Renal cortical epithelial cell (primary cell): ENCODE results near the gene WDR38. TPM values are rescaled to one million over a fixed set of nuclear protein-coding genes. Genes with fewer than 3 reads are reported as not detected.
A peak's percentile ranks its signal among the peaks of the same experiment; 100 is the strongest.
"Not testable (repeated sequence)": the region's sequence is repeated elsewhere in the genome, so short reads cannot be mapped to it uniquely, and the experiment has no call there.

Experiments used
- DNase-seq: peaks from one replicate; pipeline ENCODE4 v3.0.0-alpha.2; 2011; ENCODE audit warnings: low read depth
- total RNA-seq: library from RNA; depleted of rRNA; stranded (reverse); fragments of >200 nt; gene quantifications from 2 replicates; pipeline ENCODE4 v1.2.3, GENCODE V29; 2014

WDR38 gene
- total RNA-seq, 1 donor from 2014 or later, result not detected

DNA sequence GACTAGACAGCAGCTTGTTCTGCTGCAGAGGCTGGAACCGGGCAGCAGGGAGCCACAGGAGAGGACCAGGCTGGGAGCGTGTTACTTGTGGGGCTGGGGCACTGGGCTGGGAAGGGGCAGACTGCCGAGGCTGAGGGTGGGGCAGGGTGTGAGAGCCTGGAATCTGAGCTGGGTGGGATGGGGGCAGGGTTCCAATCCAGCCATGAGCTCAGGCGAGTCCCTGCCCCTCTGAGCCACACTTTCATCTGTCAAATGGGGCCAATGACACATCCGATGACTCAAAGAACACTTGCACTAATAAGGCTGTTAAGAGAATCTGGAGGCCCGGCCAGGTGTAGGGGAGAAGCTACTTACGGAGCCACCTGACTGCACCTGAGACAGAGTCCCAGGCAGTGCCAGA, 18.7 kb upstream of the WDR38 start:
- DNase-seq, result peak; percentile 77

- peak; percentile 72 for DNase-seq
These were observed 18.2 kb upstream of the WDR38 start for GRCh38 chr9:124835026-124835557.

DNA sequence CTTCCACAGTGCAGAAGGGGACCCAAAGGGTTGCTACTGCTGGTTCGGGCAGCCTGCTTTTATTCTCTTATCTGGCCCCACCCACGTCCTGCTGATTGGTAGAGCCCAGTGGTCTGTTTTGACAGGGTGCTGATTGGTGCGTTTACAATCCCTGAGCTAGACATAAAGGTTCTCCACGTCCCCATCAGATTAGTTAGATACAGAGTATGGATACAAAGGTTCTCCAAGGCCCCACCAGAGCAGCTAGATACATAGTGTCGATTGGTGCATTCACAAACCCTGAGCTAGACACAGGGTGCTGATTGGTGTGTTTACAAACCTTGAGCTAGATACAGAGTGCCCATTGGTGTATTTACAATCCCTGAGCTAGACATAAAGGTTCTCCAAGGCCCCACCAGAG, 15.1 kb upstream of the WDR38 start:
- DNase-seq, result not testable (repeated sequence)

DNA sequence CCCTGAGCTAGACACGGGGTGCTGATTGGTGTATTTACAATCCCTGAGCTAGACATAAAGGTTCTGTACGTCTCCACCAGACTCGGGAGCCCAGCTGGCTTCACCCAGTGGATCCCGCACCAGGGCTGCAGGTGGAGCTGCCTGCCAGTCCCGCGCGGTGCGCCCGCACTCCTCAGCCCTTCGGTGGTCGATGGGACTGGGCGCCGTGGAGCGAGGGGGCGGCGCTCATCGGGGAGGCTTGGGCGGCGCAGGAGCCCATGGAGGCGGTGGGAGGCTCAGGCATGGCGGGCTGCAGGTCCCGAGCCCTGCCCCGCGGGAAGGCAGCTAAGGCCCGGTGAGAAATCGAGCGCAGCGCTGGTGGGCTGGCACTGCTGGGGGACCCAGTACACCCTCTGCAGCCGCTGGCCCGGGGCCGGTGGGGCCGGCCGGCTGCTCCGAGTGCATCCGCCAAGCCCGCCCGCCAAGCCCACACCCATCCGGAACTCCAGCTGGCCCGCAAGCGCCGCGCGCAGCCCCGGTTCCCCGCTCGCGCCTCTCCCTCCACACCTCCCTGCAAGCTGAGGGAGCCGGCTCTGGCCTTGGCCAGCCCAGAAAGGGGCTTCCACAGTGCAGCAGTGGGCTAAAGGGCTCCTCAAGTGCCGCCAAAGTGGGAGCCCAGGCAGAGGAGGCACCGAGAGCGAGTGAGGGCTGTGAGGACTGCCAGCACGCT, 14.5 kb upstream of the WDR38 start:
- not testable (repeated sequence) for DNase-seq

DNA sequence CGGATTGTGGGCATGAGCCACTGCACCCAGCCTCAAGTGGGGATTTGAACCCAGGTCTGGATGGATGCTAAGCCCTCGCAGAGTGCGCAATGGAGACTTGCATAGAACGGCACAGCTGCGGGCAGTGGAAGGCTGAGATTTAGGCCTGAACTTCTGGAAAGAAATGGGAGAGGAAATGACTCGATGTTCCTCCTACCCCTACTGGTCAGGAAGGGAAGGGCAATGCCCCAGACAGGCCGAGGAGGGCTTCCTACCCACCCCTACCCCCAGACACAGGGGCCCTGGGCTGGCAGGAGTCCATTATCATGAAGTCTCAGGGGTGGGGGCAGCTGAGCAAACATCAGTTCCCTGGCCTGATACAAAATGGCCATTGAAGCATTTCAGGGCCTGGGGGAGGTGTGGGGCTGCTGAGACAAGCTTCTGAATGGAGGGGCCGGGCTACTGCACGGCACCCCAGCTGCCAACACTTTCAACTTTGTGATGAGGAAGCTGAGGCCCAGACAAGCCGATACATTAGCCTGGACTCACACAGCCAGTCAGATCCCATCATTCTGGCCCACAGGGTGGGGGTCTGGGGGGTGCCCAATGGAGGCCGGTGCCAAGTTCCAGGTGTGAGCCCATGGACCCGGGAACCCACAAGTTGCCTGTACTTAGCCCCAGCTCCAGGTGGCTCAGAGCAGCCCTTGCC, 13.5 kb upstream of the WDR38 start:
- no peak for DNase-seq

DNA sequence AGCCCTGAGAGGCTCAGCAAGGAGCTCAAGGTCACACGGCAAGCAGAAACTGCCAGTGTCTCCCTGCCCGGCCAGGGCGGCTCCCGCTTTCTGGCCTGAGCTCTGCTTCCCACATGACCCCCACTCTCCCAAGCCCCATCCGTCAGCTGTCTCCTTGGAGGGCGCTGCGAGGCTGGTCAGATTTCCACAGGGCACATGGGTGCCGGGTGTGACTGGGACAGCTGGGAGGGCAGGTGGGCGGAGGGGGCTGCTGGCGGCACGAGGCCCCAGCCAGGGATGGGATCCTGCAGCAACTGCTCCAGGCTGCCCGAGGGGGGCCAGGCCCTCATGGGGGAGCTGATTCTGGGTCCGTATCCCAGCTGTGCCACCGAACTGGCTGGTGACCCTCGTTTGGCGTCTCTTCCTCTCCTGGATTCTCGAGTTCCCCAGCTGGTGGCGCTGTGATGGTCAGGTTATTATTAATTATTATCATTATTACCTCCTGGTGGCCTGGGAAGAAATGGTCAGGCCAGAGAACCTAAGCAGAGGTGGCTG, 12.9 kb upstream of the WDR38 start:
- no peak for DNase-seq

DNA sequence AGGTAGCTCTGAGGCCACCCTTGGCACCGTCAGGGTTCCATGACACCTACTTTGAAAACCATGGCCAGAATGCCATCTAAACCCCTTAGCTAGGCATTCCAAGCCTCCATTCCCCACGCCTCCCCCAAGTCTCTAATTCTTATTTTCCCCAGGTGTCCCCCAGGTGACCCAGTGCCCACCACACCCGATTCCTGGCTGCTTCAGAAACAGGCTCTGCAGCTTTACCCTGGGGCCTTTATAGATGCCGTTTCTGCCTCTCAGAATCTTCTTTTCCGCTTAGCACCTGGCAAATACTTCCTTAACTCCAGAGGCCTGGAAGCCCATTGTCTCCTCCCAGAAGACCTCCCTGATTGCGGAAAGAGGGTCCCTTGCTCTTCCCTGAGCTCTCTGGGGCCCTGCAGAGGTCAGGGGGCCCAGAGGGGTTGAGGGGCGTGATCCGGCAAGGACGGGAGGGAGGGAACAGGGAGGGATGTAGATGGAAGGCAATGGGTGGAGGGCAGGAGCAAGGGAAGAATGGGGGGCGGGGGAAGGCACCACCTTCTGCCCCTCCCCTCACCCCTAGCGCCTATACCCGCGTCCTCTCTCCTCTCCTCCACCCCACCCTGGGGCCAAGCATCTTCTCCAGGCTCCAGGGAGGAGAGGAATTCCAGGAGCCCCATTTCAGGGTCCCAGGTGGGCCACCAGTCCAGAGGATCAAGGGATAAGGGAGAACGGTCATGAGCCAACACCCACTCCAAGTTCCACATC, 12.0 kb upstream of the WDR38 start:
- DNase-seq, result no peak

GRCh38 chr9:124843456-124844034, 9.7 kb upstream of the WDR38 start:
- no peak for DNase-seq

- no peak for DNase-seq
These were observed 9.0 kb upstream of the WDR38 start for GRCh38 chr9:124844291-124844690.

- not testable (repeated sequence) for DNase-seq
These were observed 6.8 kb upstream of the WDR38 start for GRCh38 chr9:124846467-124846866.

DNA sequence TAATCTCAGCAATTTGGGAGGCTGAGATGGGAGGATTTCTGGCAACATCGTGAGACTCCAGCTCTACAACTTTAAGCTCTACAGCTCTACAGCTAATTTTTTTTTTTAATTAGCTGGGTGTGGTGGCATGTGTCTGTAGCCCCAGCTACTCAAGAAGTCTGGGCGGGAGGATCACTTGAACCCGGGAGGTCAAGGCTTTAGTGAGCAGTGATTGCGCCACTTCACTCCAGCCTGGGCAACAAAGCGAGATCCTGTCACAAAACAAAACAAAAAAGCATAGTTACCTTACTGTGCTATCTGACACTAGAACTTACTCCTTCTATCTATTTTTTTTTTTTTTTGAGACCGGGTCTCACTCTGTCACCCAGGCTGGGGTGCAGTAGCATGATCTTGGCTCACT, 6.3 kb upstream of the WDR38 start:
- DNase-seq, result no peak

DNA sequence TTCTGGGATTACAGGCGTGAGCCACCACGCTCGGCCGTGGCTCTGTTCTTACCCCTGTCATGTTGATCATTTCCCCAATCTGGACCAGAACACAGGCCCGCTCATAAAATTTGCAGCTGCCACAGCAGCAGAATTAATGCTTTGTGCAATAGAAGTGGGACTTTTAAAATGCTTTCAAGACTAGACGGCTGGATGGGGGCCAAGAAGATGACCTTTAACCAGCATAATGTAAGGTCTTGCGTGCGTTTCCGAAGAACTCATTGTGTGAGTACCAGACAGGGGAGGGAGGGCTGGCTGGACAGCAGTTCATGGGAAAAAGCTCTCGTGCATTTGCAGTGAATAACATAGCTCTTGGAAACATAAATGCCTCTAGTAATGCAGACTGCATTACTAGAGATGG, 3.5 kb upstream of the WDR38 start:
- DNase-seq, result peak; percentile 51

DNA sequence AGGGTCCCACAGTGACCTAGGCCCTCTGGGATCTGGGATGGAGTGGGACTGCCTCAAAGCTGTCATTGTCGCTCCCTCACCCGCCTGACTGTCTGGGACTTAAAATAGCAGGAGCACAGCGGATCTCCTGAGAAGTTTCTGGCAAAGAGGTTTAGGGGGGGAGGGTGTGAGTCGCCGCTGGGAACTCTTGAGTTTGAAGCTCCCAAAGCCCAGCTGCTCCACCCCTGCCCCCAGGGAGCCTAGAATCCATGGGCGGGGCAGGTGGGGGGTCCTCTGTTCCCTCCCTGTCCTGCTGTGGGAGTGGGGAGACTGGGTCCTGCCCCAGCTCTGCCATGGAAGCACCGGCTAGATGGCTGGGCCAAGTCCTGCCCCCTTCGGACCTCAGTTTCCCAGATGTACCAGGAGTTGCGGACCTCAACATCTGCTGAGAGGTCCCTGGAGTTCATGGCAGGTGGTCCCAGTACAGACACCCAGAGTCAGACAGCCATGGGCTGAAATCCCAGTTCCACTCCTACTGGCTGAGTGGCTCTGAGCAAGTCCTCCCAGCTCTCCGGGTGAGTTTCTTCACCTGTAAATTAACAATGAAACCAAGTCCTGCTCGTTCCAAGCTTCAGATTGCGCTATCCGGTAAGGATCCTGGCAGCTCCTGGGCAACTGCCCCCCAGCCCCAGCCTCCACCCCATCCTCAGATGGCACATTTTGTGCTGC, 985 bp upstream of the WDR38 start:
- DNase-seq, result no peak

DNA sequence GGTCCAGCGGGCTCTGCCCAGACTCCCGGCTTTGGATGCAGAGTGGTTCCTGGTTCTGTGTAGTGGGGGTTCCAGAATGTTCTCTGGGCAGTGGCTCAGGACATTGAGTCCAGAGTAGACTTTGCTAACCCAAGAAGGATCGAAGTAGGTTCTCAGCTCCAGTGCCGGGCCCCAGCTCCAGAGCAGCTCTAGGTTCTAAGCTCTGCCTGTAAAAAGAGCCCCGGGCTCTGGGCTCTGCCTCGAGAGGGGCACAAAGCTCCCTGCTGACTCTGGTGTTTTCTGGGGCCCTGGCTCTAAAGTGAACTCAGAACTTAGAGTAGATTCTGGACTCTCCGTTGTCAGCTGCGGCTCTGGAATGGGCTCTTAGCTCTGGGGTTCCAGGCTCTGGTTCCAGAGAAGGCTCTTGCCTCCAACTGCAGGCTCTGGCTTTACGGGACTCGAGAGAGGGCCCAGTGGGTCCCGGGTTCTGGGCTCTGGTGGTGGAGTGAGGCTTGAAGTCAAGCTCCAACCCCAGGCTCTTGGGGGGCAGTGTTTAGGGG, 414 bp downstream of the WDR38 start:
- no peak for DNase-seq

DNA sequence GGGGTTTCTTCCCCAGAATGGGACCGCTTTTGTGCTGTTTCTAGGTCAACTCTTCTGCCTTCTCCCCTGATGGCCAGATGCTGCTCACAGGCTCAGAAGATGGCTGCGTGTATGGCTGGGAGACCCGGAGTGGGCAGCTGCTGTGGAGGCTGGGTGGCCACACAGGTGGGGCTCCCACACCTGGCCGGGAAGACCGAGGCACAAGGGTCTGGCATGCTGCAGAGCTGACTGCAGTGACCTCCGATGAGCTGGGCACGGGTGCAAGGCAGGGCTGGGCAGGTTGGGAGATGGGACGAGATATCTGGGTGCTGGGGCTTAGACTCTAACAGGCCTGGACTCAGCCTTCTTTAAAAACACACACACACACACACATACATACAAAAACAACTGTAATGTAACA, 901 bp downstream of the WDR38 start:
- no peak for DNase-seq

DNA sequence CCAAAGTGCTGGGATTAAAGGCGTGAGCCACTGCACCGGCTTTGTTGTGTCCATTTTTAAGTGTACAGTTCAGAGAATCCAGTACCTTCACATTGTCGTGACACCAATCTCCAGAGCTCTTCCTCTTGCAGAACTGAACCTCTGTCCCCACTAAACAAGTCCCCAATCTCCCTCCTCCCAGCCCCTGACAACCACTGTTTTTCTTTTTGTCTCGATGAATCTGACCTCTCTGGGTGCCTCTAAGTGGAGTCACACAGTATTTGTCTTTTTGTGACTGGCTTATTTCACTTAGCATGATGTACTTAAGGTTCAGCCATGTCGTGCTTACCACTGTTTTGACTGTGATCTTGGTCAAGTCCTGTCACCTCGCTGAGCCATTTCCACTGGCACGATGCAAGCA, 1.6 kb downstream of the WDR38 start:
- no peak for DNase-seq

DNA sequence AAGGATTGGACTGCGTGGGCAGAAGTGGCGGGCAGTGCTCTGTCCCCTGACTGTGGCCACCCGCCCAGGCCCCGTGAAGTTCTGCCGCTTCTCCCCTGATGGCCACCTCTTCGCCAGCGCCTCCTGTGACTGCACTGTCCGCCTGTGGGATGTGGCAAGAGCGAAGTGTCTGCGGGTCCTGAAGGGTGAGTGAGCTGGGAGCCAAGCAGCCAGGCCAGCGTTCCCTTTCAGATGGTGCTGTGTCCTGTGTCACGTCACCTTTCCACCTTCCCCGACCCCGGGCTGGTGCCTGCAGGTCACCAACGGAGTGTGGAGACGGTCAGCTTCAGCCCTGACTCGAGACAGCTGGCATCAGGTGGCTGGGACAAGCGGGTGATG, 2.3 kb downstream of the WDR38 start:
- no peak for DNase-seq

DNA sequence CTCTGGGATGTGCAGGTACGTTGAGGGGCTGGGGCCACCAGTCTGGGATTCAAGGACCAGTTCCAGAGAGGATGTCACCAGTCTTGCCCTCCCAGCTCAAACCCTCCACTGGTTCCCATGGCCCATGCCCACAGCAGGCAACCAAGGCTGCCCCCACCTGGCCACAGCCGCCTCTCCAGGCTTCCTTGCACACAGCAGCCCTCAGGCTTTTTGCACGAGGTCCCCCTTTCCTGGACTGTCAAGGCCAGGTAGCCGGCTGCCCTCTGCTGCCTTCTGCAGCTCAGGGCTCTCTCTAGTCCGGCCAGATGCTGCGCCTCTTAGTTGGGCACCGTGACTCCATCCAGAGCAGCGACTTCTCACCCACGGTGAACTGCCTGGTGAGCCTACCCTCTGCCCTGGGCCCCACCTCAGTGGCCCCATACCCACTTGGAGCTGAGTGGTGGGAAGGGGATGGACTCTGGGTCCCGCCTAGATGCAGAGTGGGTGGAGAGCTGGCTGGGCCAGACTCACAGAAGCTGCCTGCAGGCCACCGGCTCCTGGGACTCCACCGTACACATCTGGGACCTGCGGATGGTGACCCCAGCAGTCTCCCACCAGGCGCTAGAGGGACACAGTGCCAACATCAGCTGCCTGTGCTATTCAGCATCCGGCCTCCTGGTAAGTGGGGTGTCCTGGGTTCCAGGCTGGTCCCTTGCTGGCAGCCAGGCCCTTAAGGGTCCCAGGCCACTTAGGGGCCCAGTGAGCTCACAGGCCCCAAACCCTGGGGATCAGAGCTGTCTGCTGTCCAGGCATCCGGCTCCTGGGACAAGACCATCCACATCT, 2.9 kb downstream of the WDR38 start:
- no peak for DNase-seq

GRCh38 chr9:124857533-124858162, 4.4 kb downstream of the WDR38 start:
- DNase-seq, result no peak
